ENCODE measurements around the gene NCOA4.

NCOA4 gene

GRCh38 chr10:46046261-46046660, 15.8 kb upstream of the NCOA4 start, which contains the start of gene MSMB:
Gene MSMB, minus strand, starts transcription at chr10:46046269. Its CDS starts 32 bp downstream, at chr10:46046237.
- TF ChIP-seq GABPA (IDR thresholded peaks at IDR 0.05; ENCODE audit: low read depth), result no peak
- TF ChIP-seq, protein P1, sequence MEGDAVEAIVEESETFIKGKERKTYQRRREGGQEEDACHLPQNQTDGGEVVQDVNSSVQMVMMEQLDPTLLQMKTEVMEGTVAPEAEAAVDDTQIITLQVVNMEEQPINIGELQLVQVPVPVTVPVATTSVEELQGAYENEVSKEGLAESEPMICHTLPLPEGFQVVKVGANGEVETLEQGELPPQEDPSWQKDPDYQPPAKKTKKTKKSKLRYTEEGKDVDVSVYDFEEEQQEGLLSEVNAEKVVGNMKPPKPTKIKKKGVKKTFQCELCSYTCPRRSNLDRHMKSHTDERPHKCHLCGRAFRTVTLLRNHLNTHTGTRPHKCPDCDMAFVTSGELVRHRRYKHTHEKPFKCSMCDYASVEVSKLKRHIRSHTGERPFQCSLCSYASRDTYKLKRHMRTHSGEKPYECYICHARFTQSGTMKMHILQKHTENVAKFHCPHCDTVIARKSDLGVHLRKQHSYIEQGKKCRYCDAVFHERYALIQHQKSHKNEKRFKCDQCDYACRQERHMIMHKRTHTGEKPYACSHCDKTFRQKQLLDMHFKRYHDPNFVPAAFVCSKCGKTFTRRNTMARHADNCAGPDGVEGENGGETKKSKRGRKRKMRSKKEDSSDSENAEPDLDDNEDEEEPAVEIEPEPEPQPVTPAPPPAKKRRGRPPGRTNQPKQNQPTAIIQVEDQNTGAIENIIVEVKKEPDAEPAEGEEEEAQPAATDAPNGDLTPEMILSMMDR (IDR thresholded peaks at IDR 0.05; ENCODE audit: insufficient read depth, low read length), result no peak
- TF ChIP-seq SPI1 (IDR thresholded peaks at IDR 0.05; ENCODE audit: borderline replicate concordance, low read depth), result no peak
- TF ChIP-seq POLR2AphosphoS5 (IDR thresholded peaks at IDR 0.05; ENCODE audit: low read depth), result no peak
- TF ChIP-seq, protein P2, sequence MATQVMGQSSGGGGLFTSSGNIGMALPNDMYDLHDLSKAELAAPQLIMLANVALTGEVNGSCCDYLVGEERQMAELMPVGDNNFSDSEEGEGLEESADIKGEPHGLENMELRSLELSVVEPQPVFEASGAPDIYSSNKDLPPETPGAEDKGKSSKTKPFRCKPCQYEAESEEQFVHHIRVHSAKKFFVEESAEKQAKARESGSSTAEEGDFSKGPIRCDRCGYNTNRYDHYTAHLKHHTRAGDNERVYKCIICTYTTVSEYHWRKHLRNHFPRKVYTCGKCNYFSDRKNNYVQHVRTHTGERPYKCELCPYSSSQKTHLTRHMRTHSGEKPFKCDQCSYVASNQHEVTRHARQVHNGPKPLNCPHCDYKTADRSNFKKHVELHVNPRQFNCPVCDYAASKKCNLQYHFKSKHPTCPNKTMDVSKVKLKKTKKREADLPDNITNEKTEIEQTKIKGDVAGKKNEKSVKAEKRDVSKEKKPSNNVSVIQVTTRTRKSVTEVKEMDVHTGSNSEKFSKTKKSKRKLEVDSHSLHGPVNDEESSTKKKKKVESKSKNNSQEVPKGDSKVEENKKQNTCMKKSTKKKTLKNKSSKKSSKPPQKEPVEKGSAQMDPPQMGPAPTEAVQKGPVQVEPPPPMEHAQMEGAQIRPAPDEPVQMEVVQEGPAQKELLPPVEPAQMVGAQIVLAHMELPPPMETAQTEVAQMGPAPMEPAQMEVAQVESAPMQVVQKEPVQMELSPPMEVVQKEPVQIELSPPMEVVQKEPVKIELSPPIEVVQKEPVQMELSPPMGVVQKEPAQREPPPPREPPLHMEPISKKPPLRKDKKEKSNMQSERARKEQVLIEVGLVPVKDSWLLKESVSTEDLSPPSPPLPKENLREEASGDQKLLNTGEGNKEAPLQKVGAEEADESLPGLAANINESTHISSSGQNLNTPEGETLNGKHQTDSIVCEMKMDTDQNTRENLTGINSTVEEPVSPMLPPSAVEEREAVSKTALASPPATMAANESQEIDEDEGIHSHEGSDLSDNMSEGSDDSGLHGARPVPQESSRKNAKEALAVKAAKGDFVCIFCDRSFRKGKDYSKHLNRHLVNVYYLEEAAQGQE (IDR thresholded peaks at IDR 0.05; ENCODE audit: insufficient replicate concordance, low read depth), result no peak

GRCh38 chr10:46042527-46042926, 12.1 kb upstream of the NCOA4 start:
- TF ChIP-seq, protein P1 (IDR thresholded peaks at IDR 0.05; ENCODE audit: insufficient read depth, low read length), result no peak
- TF ChIP-seq SPI1 (IDR thresholded peaks at IDR 0.05; ENCODE audit: borderline replicate concordance, low read depth) (no peak), GABPA (IDR thresholded peaks at IDR 0.05; ENCODE audit: low read depth) (no peak), POLR2AphosphoS5 (IDR thresholded peaks at IDR 0.05; ENCODE audit: low read depth) (no peak)
- TF ChIP-seq, protein P2 (IDR thresholded peaks at IDR 0.05; ENCODE audit: insufficient replicate concordance, low read depth), result no peak

More at GRCh38 chr10:46046261-46046660, 15.8 kb upstream of the NCOA4 start, which contains the start of gene MSMB:
- Histone ChIP-seq H3K27me3 (ENCODE audit: insufficient read depth, poor library complexity, severe bottlenecking) (no peaks in the 10 kb centered on the region), H3K27ac (replicated peaks) (no peak within 1 kb of the TSS), H3K4me3 (replicated peaks; ENCODE audit: insufficient read depth, low read length) (no peak within 1 kb of the TSS)
- DNase-seq (ENCODE audit: low read depth in 1 of 2, low spot score in 1 of 2), result no peak

GRCh38 chr10:46040004-46040403, 9.6 kb upstream of the NCOA4 start:
- H3K27ac ChIP-seq (replicated peaks), result no peak overlapping the region
- no peak for DNase-seq (ENCODE audit: low read depth in 1 of 2, low spot score in 1 of 2)
- H3K4me3 ChIP-seq (replicated peaks; ENCODE audit: insufficient read depth, low read length), result no peak overlapping the region
- no peaks in the 10 kb centered on the region for H3K27me3 ChIP-seq (ENCODE audit: insufficient read depth, poor library complexity, severe bottlenecking)
- TF ChIP-seq SPI1 (IDR thresholded peaks at IDR 0.05; ENCODE audit: borderline replicate concordance, low read depth) (no peak), POLR2AphosphoS5 (IDR thresholded peaks at IDR 0.05; ENCODE audit: low read depth) (no peak), GABPA (IDR thresholded peaks at IDR 0.05; ENCODE audit: low read depth) (no peak)
- TF ChIP-seq, protein P1 (IDR thresholded peaks at IDR 0.05; ENCODE audit: insufficient read depth, low read length), result no peak
- TF ChIP-seq, protein P2 (IDR thresholded peaks at IDR 0.05; ENCODE audit: insufficient replicate concordance, low read depth), result no peak

More at GRCh38 chr10:46042527-46042926, 12.1 kb upstream of the NCOA4 start:
- H3K4me3 ChIP-seq (replicated peaks; ENCODE audit: insufficient read depth, low read length), result no peak overlapping the region
- no peak for DNase-seq (ENCODE audit: low read depth in 1 of 2, low spot score in 1 of 2)
- no peaks in the 10 kb centered on the region for H3K27me3 ChIP-seq (ENCODE audit: insufficient read depth, poor library complexity, severe bottlenecking)
- H3K27ac ChIP-seq (replicated peaks), result no peak overlapping the region

Measured in HL-60 (cell line).